Erythroblast (primary cell): ENCODE results near the gene ABCC4.

Source experiments
- GATA1 ChIP-seq: IDR thresholded peaks from 2 replicates; pipeline ENCODE4 v1.6.1; 2011; ENCODE audit warnings: low read depth, mild to moderate bottlenecking, control low read depth, low read length, moderate library complexity
- POLR2A ChIP-seq: IDR thresholded peaks from 2 replicates; pipeline ENCODE4 v1.6.1; 2011; ENCODE audit warnings: mild to moderate bottlenecking, low read length

DNA sequence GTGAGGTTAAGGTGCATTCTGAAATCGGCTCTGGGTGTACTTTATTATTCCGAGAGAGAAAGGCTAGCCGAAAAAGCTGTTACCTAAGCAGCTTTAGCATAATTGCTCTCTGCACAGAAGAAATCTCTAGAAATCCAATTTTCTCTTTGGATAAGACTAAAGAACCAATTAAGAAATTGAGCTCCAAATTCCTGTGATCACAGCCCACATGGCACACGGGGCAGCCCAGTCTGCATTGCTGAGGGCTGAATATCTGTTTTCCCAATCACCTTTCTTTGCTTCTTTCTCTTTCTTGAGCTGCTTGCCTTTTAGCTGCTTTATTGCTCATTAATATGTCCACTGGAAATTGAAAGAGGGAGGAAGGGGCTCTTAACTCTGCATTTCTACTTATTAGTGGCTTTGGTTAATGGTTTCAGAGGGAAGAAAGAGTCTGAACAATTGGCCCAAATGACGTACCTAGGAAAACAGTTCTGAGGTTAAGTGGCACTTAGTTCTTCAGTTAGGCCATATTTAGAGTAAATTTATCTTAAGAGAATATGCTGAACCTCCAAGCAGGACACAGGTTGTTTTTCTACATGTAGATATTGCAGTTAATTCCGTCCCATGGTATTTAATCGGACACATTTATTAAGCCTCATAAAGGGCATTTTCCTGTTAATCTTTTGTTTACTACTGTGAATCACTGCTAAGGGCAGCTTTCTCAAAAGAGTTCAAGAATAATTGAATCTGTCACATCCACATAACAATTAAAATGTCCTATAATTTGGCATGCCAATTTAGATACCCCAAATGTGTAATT lies 265.7 kb downstream of the ABCC4 start:
- TF ChIP-seq POLR2A (no peak), GATA1 (no peak)
